ENCODE measurements around the gene PAFAH2.
A peak's percentile ranks its signal among the peaks of the same experiment; 100 is the strongest.

Gene PAFAH2

DNA sequence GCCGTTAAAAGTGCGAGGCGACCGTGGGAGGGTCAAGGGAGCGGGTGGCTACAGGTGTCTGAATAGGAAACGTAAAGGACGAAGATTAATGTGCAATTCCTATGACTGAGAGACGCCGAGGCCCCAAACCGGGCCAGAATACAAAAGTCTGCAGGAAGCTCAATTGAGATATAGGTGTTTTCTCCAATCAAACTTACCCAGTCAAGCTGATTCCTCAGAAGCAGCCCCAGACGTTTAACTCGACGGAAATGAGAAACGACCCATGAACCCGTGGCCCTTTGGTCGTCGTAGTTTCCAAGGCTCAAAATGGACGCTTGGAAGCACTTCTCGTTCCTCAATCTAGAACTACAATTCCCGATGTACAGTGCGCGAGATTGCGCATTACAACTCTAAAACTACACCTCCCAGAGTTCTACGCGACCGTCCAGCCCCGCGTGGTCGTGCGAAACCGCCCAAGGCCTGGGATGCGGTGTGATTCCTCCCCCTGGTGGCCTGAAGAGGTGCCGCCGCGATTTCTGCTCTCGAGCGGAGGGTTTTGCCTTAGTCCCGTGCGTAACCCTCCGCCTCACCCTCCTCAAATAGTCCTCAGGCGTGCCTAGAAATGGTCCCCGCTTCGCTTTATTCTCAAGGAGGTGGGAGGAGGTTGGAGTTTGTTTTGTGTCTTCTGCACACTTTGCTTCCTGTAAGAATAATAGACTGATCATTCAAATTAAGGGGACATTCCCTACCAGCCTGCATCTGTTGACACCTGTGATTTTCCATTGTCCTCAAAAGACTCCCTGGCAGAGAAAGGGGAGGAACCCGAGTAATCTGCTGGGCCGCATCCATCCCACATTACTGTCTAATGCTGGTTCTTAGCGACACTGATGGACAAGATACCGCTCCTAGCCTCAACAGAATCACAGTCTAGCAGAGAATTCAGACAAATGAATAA, at the start of gene PAFAH2:
Gene PAFAH2 (minus strand): TSS at position 236 of the 934 bp plus-strand sequence. CDS start 7,247 bp downstream, outside the sequence.
- peak; percentile 98 for DNase-seq (ENCODE audit: low read depth)

DNA sequence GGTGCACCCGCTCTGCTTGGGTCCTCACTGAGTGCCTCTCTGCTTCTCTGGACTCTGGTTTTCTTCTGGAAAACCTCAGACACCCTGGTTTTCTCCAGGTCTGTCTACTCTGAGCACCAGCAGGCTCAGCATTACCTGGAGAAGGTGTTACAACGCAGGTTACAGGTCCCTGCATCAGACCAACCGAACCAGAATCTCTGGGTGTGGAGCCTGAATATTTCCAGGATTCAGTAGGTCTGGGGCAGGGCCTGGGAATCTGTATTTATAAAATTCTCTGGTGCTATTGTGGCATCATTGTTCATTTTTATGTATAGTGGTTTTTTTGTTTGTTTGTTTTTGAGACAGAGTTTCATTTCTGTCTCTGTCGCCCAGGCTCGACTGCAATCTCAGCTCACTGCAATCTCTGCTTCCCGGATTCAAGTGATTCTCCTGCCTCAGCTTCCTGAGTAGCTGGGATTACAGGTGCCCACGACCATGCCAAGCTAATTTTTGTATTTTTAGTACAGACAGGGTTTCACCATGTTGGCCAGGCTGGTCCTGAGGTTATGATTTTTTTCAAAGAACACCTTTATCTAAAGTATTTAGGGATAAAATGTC, 49.5 kb upstream of the PAFAH2 start:
- no peak for DNase-seq (ENCODE audit: low read depth)

DNA sequence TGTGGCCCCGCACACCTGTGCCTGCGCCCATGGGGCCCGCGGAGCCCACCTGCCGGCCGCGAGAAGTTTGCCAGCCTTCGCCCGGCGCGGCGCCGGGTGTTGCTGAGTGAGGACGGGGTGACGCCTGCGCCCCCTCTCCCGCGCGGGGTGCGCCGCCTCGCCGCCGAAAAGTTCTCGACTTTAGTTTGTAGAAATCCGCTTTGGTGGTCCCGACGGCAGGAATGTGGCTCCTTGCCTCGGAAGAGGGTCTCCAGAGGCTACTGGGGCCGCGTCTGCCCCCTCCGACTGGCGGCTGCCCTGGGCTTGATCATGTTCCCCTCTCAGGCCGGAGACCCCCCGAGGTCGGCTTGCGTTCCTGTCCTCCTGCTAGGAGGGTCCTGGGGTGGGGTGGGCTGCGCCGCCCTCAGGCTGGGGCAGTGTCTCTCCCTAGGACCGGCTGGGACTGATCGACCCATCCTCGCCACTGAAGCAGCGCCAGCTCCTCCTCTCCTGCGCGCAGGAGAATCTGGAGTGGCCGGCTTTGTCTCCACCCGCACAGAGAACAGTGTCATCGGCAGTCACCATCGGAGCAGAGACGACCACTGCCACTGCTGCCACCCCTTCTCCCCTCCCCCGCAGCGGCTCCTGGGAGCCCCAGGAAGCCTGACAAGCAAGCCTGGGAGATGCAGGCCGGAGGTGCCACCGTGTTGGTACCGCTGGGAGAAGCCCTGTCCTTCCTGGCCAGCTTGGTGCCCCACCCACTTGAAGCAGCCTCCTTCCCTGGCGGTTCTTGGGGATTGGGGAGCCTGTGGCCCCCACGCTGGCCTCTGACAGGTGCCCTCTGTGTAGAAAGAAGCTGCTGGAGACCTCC, 48.6 kb upstream of the PAFAH2 start:
- DNase-seq (ENCODE audit: low read depth) = no peak

DNA sequence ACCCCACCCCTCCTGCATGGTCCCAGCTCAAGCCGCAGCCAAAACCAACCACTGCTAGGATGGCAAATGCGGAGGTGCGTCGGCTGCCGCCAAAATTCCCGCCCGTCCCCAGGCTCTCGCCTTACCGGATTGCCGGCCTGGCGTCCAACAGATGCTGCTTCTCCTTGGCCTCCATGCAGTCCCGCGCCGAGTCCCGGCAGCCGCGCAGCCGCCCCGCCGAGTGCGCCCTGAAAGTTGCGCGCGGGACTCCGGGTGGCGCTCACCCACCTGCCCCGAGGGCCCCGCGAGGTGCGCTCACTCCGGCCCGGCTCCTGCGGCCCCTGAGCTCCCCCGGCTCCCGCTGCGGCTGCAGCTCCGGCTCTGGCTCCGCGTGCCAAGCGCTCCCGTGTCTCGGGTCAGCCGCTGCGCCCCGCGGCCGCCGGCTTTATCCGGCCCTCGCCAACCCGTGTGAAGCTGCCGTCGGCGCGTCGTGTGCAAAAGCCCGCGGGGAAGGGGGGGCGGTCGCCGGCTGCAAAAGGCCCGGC, 47.9 kb upstream of the PAFAH2 start, which contains the start of gene SLC30A2:
Gene SLC30A2 (minus strand): TSS at position 397 of the 524 bp plus-strand sequence. CDS start 222 bp downstream, at position 175.
- no peak for DNase-seq (ENCODE audit: low read depth)

DNA sequence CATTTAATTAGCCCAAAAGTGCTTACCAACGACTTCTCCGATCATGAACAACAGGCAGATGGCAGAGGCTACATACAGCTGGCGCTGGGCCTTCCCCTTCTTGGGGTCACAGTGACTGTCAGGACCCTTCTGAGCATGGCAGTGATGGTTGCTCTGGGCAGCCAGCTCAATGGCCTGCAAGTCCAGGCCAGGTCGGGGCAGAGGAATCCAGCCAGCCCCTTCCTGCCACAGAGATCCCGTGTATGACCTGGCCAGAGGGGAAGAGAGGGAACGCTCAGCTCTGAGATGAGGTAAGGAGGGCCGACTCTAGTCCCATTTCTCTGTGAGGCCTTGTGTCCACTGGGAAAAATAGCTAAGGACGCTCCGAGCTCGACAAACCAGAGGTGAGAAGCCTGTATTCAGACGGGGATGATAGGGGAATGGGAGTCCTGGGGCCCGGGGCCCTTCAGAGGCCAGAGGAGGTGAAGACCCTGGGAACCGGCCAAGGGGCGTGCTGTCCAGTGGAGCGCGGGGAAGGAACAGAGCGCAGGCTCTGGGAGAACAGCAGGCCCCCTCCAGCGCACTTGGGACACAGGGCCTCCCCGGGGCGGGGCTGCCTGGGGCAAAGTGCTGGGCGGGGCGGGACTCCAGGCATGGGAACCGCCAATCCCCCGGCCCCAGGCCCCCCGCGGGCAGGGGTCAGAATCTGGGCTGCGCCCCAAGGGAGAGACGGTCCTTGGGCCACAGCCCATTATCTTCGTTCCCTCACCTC, 47.3 kb upstream of the PAFAH2 start:
- no peak for DNase-seq (ENCODE audit: low read depth)

DNA sequence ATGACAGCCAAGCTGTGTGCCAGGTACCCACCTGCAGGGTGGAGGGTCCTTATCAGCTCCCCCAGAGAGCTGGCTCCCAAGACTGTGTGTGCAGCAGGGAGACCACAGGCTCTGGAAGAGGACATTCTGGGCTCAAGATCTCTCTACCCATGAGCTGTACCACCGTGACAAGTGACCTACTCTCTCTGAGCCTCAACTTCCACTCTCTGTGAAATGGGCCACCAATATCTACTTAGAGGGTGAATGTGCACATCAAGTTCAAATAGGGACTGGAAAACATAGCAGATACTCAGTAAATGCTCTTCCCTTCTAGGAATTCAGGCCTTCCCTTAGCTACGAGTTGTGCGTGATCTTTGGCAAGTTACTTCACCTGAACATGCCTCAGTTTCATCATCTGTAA, 46.6 kb upstream of the PAFAH2 start:
- no peak for DNase-seq (ENCODE audit: low read depth)

DNA sequence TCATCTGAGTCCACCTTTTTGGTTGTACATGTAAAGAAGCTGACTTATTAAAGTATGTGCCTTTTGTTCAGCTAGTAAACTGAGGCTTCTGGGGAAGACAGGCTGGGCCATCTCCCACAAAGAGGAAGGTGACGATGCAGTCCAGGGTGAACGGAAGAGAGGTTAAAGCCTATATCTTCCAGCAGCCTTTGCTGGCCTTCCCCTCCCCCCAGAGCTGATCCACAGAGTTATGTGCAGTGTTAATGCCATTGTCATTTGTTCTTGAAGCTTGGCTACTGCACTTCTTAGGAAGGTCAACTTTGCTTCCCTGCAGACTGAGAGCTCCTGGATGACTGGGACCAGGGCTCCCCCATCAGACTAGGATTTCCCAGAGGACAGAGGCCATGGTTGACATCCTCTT, 45.9 kb upstream of the PAFAH2 start:
- DNase-seq (ENCODE audit: low read depth) = no peak

DNA sequence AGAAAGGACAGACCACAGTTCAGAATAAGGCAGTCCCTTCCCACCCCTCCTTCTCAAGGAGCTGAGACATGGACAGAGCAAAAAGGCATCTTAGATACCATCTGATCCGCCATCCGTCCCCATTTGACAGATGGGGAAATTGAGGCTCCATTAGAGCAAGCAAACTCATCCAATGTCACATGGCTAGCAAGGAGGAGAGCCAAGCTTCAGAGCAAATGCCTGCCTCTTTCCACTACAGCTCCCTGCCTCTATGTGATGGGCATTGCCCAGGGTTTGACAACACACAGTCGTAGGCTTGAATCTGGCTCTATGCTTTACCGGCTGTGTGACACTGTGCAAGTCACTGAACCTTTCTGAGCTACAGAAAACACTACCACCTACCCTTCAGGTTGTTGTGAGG, 44.1 kb upstream of the PAFAH2 start:
- no peak for DNase-seq (ENCODE audit: low read depth)

DNA sequence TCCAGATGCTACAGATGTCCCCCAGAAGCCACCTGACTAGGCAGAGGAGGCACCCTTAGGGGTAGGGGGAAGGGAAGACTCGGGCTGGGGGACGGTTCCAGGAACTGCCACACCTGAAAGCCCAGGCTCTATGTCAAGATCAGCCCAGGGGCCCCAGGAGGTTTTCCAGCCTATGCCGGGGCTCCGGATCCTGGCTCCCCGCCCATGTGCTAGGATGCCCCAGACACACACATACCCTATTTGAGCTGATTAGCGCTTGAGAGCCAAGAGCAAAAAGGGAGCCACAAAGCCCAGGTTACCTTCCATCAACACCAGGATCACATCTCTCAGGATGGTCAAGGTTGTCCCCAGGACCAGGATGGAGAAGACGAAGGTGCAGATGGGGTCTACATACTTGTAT, 43.5 kb upstream of the PAFAH2 start:
- no peak for DNase-seq (ENCODE audit: low read depth)

DNA sequence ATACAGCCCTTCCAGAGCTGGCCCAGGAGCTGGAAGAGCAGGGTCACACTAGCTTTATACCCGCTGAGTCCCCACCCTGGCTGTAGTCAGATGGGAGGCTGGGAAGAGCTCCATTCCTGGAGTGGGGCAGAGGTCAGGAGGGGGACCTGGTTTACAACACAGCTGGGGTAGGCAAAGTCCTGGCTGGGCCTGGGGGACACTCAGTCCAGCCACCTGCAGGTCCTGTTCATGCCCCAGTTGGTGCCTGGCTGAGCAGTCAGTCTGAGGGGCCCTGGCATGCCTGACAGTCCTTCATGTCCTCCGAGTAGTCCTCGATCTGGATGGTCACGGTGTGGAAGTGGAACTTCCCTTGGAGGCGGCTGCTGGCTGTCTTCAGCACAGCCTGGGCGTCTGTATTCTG, 41.0 kb upstream of the PAFAH2 start:
- no peak for DNase-seq (ENCODE audit: low read depth)

DNA sequence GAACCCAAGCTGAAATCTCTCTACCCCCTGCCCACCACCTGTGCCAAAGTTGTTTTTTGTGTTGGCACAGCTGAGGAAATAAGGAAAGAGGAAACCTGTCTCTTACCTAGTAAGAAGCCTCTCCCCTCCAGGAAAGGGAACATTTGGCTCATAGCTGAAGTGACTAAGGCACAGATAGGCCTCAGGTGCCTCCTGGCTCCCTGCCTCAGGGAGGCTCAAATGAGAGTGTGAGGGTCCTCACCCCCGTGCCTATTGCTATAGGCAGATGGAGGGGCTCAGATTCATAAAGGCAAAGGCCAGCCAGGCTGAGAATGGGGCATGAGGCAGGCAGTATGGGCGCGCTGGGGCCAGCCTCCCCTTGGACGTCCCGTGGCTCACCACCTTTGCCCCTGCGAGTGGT, 40.6 kb upstream of the PAFAH2 start:
- DNase-seq (ENCODE audit: low read depth) = no peak

DNA sequence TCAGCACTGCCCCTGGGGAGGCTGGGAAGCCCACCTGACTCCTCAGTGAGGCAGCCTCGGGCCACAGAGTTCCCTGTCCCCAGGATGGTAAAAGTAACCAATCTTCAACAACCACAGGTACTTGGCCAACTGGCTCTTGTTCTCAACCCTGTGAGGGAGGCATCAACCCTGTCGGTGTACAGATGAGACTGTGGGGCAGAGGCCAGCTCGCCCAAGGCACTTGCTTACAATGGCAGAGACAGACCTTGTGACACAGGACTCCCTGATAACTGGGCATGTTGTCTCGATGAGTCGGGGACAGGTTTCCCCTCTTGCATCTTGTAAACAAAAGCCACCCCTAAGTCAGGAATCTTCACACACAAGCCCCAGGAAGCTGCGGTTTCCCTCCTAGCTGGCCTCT, 40.0 kb upstream of the PAFAH2 start:
- no peak for DNase-seq (ENCODE audit: low read depth)

DNA sequence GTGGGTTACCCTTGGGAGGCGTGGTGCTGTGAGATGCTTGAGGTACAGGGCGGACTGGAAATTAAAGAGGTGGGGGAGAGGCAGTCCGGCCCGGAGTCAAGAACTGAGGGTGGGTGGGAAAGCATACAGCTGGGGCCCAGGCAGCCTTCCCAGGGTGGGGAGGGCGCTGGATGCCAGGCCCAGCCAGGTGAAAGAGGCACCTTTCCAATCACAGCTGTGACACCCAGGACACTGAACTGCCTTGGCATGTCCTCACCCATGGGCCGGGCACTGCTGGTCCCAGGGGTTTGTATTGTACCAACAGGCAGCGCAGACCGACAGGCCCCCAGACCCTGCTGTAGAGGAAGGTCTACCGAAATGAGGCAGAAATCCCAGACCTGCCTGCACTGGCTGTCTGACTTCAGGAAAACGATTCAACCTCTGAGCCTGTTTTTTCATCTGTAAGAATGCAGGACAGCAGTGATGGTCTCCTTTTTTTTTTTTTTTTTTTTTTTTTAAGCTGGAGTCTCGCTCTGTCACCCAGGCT, 39.0 kb upstream of the PAFAH2 start:
- DNase-seq (ENCODE audit: low read depth) = no peak

DNA sequence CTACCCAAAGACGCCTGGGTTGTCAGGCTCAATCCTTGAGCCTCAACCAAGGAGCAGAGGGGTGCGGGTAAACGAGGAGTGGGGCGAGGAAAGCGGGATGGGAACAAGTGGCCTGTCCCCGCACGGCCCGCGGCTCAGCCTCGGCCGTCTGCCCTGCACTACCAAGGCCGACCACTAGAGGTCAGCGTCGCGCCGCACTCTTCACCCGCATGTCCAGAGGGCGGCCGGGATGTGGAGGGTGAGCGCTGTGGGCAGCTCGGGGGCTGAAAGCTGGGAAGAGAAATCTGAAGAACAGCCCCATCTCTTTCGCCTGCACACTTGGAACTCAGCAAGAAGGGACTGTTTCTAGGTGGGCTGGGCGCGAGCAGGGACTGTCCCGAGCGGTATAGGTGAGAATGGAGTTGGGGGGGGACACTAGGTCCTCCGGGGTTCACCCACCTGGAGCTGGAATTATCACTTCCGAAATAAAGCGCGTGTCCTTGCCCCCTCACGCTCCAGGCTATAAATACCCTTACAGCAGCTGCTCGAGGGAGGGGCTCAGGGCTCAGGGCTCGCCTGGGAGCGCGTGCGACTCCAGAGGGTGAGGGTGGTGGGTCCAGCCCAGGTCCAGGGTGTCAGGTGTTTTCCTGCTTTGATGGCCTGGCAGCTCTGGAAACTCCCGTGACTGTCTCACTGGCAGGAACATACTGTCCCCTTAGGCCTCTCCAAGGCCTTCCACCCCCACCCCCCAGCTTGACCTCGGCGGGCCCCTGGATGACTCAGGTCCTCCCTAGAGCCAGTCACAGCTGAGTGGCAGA, 38.3 kb upstream of the PAFAH2 start:
- DNase-seq (ENCODE audit: low read depth) = no peak

DNA sequence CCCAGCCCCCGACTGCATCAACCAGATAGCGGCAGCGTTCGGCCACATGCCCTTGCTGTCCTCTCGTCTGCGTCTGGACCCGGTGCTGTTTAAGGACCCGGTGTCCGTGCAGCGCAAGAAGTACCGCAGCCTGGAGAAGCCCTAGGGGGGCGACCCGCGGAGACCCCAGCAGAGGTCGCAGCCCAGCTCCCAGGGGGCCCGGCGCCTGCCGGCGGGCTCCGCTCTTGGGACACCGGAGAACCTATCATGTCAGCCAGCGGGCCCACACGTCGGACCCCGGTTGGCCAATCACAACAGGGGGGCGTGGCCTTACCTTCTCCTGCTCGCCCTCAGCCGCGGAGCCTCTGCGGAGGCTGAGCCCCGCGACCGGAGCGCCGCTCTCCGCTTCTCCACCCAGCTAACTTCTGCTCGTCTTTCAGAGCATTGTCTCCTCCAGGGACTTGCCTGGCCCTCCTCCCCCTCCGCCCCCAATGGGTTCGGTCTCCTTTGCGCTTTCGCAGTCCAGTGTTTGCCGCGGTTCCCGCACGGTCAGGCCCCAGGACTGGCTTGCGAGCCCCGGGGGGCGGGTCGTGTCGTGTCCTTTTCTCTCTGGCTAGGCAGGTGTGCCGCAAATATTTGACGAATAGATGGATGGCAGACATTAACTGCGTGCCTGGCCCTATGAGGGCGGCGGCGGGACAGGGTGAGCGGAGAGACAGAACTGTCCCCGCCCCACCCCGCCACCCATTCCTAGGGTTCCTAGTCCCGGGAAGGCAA, 37.5 kb upstream of the PAFAH2 start:
- DNase-seq (ENCODE audit: low read depth) = peak; percentile 71

DNA sequence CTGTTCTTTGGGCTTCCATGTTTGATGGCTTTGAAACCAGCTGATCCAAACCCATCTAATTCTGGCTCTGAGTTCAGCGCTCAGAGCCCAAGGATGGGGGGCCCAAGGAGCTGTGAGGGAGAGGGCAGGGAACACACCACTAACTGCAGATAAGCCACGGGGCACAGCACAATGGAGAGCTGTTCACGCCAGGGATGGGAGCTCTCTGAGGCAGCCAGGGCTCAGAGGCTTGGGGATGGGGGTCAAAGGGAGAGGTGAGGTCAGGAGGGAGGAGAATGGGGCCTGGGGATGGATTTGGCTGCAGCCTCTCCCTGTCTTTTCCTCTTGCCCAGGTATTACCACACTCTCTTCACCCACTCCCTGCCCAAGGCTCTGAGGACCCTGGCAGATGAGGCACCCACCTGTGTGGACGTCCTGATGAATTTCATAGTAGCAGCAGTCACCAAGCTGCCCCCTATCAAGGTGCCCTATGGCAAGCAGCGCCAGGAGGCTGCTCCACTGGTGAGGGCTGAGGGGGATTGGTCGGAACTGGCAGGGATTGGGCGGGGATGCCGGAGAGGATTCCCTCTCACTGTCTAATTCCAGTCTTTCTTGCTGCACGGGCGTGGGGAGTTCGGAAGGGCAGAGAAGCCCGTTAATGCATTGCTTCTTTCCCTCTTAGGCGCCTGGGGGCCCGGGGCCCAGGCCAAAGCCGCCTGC, 36.8 kb upstream of the PAFAH2 start:
- DNase-seq (ENCODE audit: low read depth) = no peak

DNA sequence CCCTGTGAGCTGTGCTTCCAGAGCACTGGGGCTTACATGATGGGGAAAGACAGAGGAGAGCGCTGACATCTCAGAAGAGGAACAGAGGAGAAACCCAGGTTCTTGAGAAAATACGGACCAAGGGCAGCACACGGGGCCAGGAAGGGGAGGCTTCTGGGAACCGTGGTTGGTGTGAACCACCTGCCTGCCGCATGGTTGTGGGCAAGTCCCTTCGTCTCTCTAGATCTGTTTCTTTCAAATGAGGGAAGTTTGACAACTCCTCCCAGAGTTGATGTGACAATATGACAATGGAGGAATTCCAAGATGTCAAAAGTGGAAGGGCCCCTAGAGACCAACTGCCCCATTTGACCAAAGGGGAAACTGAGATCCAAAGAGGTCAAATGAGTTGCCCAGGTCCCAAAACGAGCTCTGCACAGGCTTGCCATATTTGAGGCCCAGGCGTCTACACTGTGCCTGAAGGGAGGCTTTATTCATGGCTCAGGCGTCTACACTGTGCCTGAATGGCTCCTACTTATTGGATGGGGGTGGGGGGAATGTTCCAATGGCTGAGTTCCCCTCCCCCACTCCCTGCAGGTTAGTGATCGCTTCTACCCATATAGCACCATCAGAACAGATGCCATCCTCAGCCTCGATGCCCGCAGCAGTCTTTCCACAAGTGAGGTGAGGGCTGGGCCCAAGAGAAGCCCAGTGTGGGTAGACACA, 34.9 kb upstream of the PAFAH2 start:
- no peak for DNase-seq (ENCODE audit: low read depth)

DNA sequence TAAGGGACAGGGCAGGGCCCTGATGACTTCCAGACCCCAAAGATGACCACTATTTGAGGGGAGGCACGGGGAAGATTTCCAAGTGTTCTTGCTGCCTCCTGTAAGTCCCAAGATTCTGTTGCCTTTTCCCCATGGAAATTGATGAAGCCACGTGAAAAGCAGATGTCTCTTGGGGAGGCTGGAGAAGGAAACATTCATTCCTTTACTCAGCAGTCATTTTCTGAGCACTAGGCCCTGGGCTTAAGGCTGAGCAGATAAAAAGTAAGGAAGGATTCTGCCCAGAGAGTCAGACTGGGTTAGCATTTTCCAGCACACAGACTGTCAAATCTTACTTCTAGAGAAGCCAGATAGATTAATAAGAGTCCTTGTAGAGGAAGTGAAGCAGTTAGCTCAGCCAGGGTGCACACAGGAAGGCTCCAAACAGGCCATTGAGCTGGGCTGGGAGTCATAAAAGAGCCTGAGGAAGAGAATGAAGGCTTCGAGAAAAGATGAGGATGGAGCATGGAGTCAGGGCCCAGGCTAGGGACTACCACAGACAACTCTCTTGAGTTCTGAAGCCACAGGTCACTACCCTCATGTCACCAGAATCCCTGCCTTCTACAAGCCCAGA, 33.9 kb upstream of the PAFAH2 start:
- peak; percentile 63 for DNase-seq (ENCODE audit: low read depth)
